ENCODE data around the gene ECPAS. TPM values are rescaled to one million over a fixed set of nuclear protein-coding genes. Genes with fewer than 3 reads are reported as not detected.
"Not testable (repeated sequence)": the region's sequence is repeated elsewhere in the genome, so short reads cannot be mapped to it uniquely, and the experiment has no call there.

ECPAS gene
- total RNA-seq, 2 donors from 2014 or later, result 72.7 to 115 TPM

DNA sequence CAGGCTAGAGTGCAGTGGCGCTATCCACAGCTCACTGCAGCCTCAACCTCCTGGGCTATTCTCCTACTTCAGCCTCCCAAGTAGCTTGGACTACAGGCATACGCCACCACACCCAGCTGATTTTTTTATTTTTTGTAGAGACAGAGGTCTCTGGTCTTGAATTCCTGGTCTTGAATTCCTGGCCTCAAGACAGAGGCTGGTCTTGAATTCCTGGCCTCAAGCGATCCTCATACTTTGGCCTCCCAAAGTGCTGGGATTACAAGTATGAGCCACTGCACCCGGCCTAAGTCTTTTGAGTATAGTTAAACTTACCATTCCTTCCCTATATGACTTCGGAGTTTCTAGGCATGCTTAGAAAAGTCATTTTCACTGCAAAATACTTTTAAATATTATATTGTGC, 29.4 kb downstream of the ECPAS start:
- Histone ChIP-seq H3K9me3 (no peaks in the 10 kb centered on the region), H3K4me1 (ENCODE audit: control insufficient read depth in 1 of 2, low read depth in 2 of 2) (peaks cover 5 to 51% of the 10 kb centered on the region in 2 donors), H3K27me3 (replicated peaks; ENCODE audit: insufficient read depth) (no peaks in the 10 kb centered on the region), H3K4me3 (no peak overlapping the region), H3K36me3 (no peaks in the 10 kb centered on the region), H3K27ac (no peak overlapping the region)
- TF ChIP-seq, protein P1, sequence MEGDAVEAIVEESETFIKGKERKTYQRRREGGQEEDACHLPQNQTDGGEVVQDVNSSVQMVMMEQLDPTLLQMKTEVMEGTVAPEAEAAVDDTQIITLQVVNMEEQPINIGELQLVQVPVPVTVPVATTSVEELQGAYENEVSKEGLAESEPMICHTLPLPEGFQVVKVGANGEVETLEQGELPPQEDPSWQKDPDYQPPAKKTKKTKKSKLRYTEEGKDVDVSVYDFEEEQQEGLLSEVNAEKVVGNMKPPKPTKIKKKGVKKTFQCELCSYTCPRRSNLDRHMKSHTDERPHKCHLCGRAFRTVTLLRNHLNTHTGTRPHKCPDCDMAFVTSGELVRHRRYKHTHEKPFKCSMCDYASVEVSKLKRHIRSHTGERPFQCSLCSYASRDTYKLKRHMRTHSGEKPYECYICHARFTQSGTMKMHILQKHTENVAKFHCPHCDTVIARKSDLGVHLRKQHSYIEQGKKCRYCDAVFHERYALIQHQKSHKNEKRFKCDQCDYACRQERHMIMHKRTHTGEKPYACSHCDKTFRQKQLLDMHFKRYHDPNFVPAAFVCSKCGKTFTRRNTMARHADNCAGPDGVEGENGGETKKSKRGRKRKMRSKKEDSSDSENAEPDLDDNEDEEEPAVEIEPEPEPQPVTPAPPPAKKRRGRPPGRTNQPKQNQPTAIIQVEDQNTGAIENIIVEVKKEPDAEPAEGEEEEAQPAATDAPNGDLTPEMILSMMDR (IDR thresholded peaks at IDR 0.05), result no peak
- DNase-seq (ENCODE audit: low spot score) (no peak), ATAC-seq (ENCODE audit: insufficient number of reproducible peaks, low FRiP score, low read depth) (no peak)

DNA sequence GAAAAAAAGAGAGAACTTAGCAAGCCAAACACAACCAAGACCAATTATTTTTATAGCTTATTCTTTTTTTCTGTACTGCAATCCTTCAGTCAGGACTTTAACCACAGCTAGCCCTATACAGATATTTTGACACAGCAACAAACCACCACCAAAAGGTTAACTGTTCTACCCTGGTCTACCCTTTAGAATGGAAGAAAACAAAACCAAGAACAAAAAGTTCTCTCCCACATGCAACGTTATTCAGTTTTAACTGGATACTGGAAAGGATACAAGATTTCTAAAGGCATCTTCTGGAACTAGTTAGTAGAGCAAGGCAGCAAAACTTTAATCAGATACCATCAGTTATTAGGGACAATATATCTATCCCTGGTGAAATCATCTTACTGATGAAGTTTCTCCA, 32.6 kb downstream of the ECPAS start:
- Histone ChIP-seq H3K4me3 (no peak overlapping the region), H3K4me1 (ENCODE audit: control insufficient read depth in 1 of 2, low read depth in 2 of 2) (peaks cover 5 to 42% of the 10 kb centered on the region in 2 donors), H3K27ac (peak overlapping the region in 1 of 2 donors; percentile 22), H3K9me3 (no peaks in the 10 kb centered on the region), H3K27me3 (replicated peaks; ENCODE audit: insufficient read depth) (no peaks in the 10 kb centered on the region), H3K36me3 (no peaks in the 10 kb centered on the region)
- DNase-seq (ENCODE audit: low spot score), result no peak
- TF ChIP-seq, protein P1 (IDR thresholded peaks at IDR 0.05), result no peak
- ATAC-seq (ENCODE audit: insufficient number of reproducible peaks, low FRiP score, low read depth), result no peak

DNA sequence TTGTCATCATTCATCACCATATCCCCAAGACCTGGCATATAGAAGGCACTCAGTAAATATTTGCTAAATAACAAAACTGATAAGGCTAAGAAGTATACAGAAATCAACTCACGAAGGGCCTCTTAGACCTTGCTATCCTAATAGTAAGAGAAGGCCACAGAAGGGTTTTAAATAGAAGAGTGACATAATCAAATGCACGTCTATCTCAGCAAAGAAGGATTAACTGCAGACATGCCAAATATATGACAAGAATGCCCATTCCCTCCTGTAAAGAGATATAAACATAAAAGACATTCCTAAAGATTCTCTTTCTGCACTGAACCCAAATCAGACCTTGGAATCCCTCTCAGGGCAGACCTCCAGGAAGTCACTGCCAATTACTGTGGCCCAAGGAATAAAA, 34.1 kb downstream of the ECPAS start:
- Histone ChIP-seq H3K4me3 (no peak overlapping the region), H3K27ac (no peak overlapping the region), H3K36me3 (no peaks in the 10 kb centered on the region), H3K27me3 (replicated peaks; ENCODE audit: insufficient read depth) (no peaks in the 10 kb centered on the region), H3K4me1 (ENCODE audit: control insufficient read depth in 1 of 2, low read depth in 2 of 2) (peaks cover 5 to 38% of the 10 kb centered on the region in 2 donors), H3K9me3 (no peaks in the 10 kb centered on the region)
- TF ChIP-seq, protein P1 (IDR thresholded peaks at IDR 0.05), result no peak
- ATAC-seq (ENCODE audit: insufficient number of reproducible peaks, low FRiP score, low read depth) (no peak), DNase-seq (ENCODE audit: low spot score) (no peak)

DNA sequence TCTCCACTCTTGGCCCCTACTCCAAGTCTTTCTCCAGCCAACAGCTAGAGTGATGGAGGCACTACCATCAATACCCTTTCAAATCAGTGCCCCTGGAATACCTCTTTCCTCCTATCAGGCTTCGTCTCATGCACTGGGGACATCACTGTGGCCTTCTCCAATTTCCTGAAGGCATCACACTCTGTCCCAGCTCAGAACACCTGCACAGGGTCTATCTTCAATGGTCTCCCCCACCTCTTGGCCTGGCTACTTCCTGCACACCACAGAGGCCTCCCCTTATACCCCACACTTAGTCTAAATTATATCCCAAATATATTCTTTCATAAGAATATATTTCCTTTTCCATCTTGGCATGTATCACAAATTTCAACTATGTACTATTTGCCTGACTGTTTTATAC, 34.5 kb downstream of the ECPAS start:
- ATAC-seq (ENCODE audit: insufficient number of reproducible peaks, low FRiP score, low read depth) (no peak), DNase-seq (ENCODE audit: low spot score) (no peak)
- no peaks in the 10 kb centered on the region for H3K36me3 ChIP-seq
- H3K4me1 ChIP-seq (ENCODE audit: control insufficient read depth in 1 of 2, low read depth in 2 of 2), result peaks cover 5 to 38% of the 10 kb centered on the region in 2 donors
- H3K27me3 ChIP-seq (replicated peaks; ENCODE audit: insufficient read depth), result no peaks in the 10 kb centered on the region
- no peak overlapping the region for H3K27ac ChIP-seq
- TF ChIP-seq, protein P1 (IDR thresholded peaks at IDR 0.05), result no peak
- H3K4me3 ChIP-seq, result no peak overlapping the region
- no peaks in the 10 kb centered on the region for H3K9me3 ChIP-seq

DNA sequence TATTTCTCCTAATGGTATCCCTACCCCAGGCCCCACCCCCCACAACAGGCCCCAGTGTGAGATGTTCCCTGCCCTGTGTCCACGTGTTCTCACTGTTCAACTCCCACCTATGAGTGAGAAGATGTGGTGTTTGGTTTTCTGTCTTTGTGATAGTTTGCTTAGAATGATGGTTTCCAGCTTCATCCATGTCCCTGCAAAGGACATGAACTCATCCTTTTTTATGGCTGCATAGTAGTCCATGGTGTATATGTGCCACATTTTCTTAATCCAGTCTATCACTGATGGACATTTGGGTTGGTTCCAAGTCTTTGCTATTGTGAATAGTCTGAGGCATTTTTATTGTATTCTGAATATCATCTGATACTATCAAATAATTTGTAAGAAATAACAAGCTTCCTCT, 38.4 kb downstream of the ECPAS start:
- H3K36me3 ChIP-seq; DNase-seq (ENCODE audit: low spot score); H3K4me3 ChIP-seq; H3K9me3 ChIP-seq; H3K27me3 ChIP-seq (replicated peaks; ENCODE audit: insufficient read depth); H3K27ac ChIP-seq; ATAC-seq (ENCODE audit: insufficient number of reproducible peaks, low FRiP score, low read depth): not testable (repeated sequence)
- peaks cover 0 to 13% of the 10 kb centered on the region in 2 donors for H3K4me1 ChIP-seq (ENCODE audit: control insufficient read depth in 1 of 2, low read depth in 2 of 2)

DNA sequence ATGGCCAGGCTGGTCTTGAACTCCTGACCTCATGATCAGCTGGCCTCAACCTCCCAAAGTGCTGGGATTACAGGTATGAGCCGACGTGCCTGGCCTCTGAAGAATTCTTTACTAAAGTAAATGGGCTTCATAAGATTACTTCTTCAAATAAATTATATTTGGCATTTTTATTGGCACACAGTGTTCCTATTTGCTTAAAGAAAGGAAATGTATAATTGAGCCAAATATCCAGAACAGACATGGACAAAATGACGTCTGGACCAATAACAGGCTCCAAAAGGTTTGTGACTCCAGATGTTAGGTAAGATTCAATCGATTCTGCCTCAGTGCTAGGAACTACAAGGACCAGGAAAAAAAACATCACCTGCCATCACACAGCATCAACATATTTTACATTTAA, 40.7 kb downstream of the ECPAS start:
- ATAC-seq (ENCODE audit: insufficient number of reproducible peaks, low FRiP score, low read depth) (no peak), DNase-seq (ENCODE audit: low spot score) (no peak)
- Histone ChIP-seq H3K9me3 (no peaks in the 10 kb centered on the region), H3K4me3 (no peak overlapping the region), H3K27me3 (replicated peaks; ENCODE audit: insufficient read depth) (no peaks in the 10 kb centered on the region), H3K36me3 (peaks cover 24% of the 10 kb centered on the region), H3K27ac (no peak overlapping the region), H3K4me1 (ENCODE audit: control insufficient read depth in 1 of 2, low read depth in 2 of 2) (no peaks in the 10 kb centered on the region)
- TF ChIP-seq, protein P1 (IDR thresholded peaks at IDR 0.05), result no peak
